WTC11 (cell line): ENCODE data around the gene SMIM12. TPM values are rescaled to one million over a fixed set of nuclear protein-coding genes. Genes with fewer than 3 reads are reported as not detected.

Experiments
- ATAC-seq: fragments of 200-7000 bp; cut with Tn5 transposase; 2 replicates; pipeline ENCODE4 v1.10.0; 2021; ENCODE audit warnings: mild to moderate bottlenecking, moderate library complexity
- CTCF ChIA-PET: fragments of 300-600 bp; sonication (Branson Sonifier 250); formaldehyde crosslinking; loops from one replicate; lab custom pipeline; 2021; ENCODE audit warnings: antibody characterized with exemption; lab: Charles Lee
- POLR2A ChIA-PET: fragments of 350-600 bp; sonication (Branson Sonifier 250); formaldehyde crosslinking; loops from one replicate; lab custom pipeline; 2021; ENCODE audit warnings: antibody characterized with exemption; lab: Charles Lee
- DNase-seq: peaks from one replicate; pipeline ENCODE4 v3.0.0; 2021; ENCODE audit warnings: low spot score
- H3K27ac Mint-ChIP-seq: 2 replicates; pipeline ENCODE4 v1.8.0; 2021; ENCODE audit warnings: mixed read lengths
- H3K27me3 Mint-ChIP-seq: 2 replicates; pipeline ENCODE4 v1.8.0; 2021; ENCODE audit warnings: low read depth, mild to moderate bottlenecking, moderate library complexity, mixed read lengths
- H3K36me3 Mint-ChIP-seq: 2 replicates; pipeline ENCODE4 v1.8.0; 2021; ENCODE audit warnings: mixed read lengths
- H3K4me1 Mint-ChIP-seq: 2 replicates; pipeline ENCODE4 v1.8.0; 2022; ENCODE audit warnings: mixed read lengths
- H3K4me3 Mint-ChIP-seq: 2 replicates; pipeline ENCODE4 v1.8.0; 2021; ENCODE audit warnings: mild to moderate bottlenecking, moderate library complexity, mixed read lengths
- H3K9me3 Mint-ChIP-seq: 2 replicates; pipeline ENCODE4 v1.8.0; 2021; ENCODE audit warnings: mixed read lengths
- FOXK1 ChIP-seq: sonication (generic); formaldehyde crosslinking; IDR thresholded peaks from 2 replicates; pipeline ENCODE4 v1.8.0; 2022; ENCODE audit warnings: mild to moderate bottlenecking, moderate library complexity, missing genetic modification reagents
- GRHL2 ChIP-seq: fragments of 250-450 bp; sonication (Bioruptor Pico); IDR thresholded peaks from 2 replicates; pipeline ENCODE4 v1.8.0; 2022; ENCODE audit warnings: mild to moderate bottlenecking, moderate library complexity; ENCODE audit not compliant: insufficient replicate concordance, severe bottlenecking
- MXD4 ChIP-seq: fragments of 250-450 bp; sonication (Bioruptor Pico); IDR thresholded peaks from 2 replicates; pipeline ENCODE4 v1.8.0; 2021; ENCODE audit warnings: mild to moderate bottlenecking, moderate library complexity, borderline replicate concordance
- PRRX2 ChIP-seq: fragments of 250-450 bp; sonication (Bioruptor Pico); IDR thresholded peaks from 2 replicates; pipeline ENCODE4 v1.8.0; 2021; ENCODE audit warnings: mild to moderate bottlenecking
- RELA ChIP-seq: sonication (generic); formaldehyde crosslinking; IDR thresholded peaks from 2 replicates; pipeline ENCODE4 v1.8.1; 2022; ENCODE audit warnings: missing genetic modification reagents, mild to moderate bottlenecking, borderline replicate concordance
- SOX15 ChIP-seq: fragments of 250-450 bp; sonication (Bioruptor Pico); IDR thresholded peaks from 2 replicates; pipeline ENCODE4 v1.9.0; 2021; ENCODE audit warnings: mild to moderate bottlenecking
- TEAD4 ChIP-seq: sonication (generic); formaldehyde crosslinking; IDR thresholded peaks from 2 replicates; pipeline ENCODE4 v1.8.0; 2022; ENCODE audit warnings: mild to moderate bottlenecking, missing genetic modification reagents
- TP53 ChIP-seq: sonication (generic); formaldehyde crosslinking; IDR thresholded peaks from 2 replicates; pipeline ENCODE4 v1.8.1; 2023; ENCODE audit warnings: mild to moderate bottlenecking, missing genetic modification reagents
- ZNF121 ChIP-seq: sonication (generic); formaldehyde crosslinking; IDR thresholded peaks from 2 replicates; pipeline ENCODE4 v1.8.0; 2023; ENCODE audit warnings: missing genetic modification reagents
- ZNF219 ChIP-seq: sonication (generic); formaldehyde crosslinking; IDR thresholded peaks from 2 replicates; pipeline ENCODE4 v1.8.0; 2023; ENCODE audit warnings: missing genetic modification reagents, mild to moderate bottlenecking, borderline replicate concordance
- ZNF232 ChIP-seq: sonication (generic); formaldehyde crosslinking; IDR thresholded peaks from 2 replicates; pipeline ENCODE4 v1.8.0; 2022; ENCODE audit warnings: mild to moderate bottlenecking, missing genetic modification reagents
- ZNF263 ChIP-seq: sonication (generic); formaldehyde crosslinking; IDR thresholded peaks from 2 replicates; pipeline ENCODE4 v1.8.1; 2022; ENCODE audit warnings: low read depth, mild to moderate bottlenecking, moderate library complexity, missing genetic modification reagents
- total RNA-seq: library from RNA; stranded (reverse); gene quantifications from 3 replicates; pipeline ENCODE4 v1.2.3, GENCODE V29; 2021
- TF ChIP-seq, protein P1 (sequence below): fragments of 250-450 bp; sonication (Bioruptor Pico); IDR thresholded peaks from 2 replicates; pipeline ENCODE4 v2.1.2; 2022; ENCODE audit warnings: mild to moderate bottlenecking, moderate library complexity
- TF ChIP-seq, protein P2 (sequence below): sonication (generic); formaldehyde crosslinking; IDR thresholded peaks from 2 replicates; pipeline ENCODE4 v1.8.1; 2022; ENCODE audit warnings: mild to moderate bottlenecking, missing genetic modification reagents, moderate library complexity, borderline replicate concordance
- TF ChIP-seq, protein P3 (sequence below): sonication (generic); formaldehyde crosslinking; IDR thresholded peaks from 2 replicates; pipeline ENCODE4 v1.8.0; 2022; ENCODE audit warnings: missing genetic modification reagents
- TF ChIP-seq, protein P4 (sequence below): fragments of 250-450 bp; sonication (Bioruptor Pico); IDR thresholded peaks from 2 replicates; pipeline ENCODE4 v1.9.0; 2021; ENCODE audit warnings: mild to moderate bottlenecking
- TF ChIP-seq, protein P5 (sequence below): sonication (generic); formaldehyde crosslinking; IDR thresholded peaks from 2 replicates; pipeline ENCODE4 v1.8.1; 2022; ENCODE audit warnings: low read depth, mild to moderate bottlenecking, moderate library complexity, missing genetic modification reagents, borderline replicate concordance
- TF ChIP-seq, protein P6 (sequence below): sonication (generic); formaldehyde crosslinking; IDR thresholded peaks from 2 replicates; pipeline ENCODE4 v1.8.0; 2022; ENCODE audit warnings: mild to moderate bottlenecking, missing genetic modification reagents

The SMIM12 gene
- total RNA-seq, 1 experiment from 2014 or later = 34.6 TPM

DNA sequence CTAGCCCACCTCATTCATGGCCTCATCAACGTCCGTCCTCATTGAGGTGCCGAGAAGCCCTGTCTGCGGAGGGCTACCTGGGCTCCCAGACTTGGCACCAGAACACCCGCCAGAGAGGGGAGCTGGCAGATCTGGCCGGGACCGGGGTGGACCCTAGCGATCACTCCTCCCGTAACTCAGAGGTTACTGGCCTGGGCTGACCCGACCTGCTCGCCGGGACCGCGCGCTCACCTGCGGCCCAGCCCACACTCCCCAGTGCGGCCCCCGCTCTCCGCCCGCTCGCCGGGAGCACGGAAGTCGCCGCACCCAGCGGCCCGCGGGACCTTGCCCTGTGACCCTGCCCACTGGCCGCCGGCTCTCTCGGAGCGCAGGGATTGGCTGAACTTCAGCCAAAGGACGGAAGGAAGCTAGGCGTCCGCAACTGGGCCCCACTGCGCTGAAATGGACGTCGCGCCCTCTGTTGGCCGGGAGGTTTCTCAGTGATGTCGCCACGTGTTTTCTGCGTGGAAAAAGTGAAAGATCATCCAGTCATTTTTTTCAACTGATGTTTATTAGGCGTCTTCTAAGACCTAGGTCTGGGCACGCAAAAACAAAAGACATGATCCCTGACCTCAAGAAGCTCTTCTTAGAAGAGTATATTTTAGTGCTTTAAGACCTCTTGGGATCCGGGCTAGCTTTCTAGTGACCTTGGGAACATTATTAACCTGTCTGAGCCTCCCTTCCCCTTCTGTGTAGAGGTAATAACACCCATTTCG is at the start of gene SMIM12 (continued):
- TF ChIP-seq ZNF232 (CRISPR knock-in tag) (no peak), ZNF263 (CRISPR knock-in tag) (no peak), TP53 (CRISPR knock-in tag) (no peak), GRHL2 (CRISPR knock-in tag) (no peak), SOX15 (CRISPR knock-in tag) (no peak), PRRX2 (no peak), TEAD4 (no peak), MXD4 (CRISPR knock-in tag) (no peak), ZNF121 (CRISPR knock-in tag) (no peak), RELA (CRISPR knock-in tag) (0 out of 2 replicates have a peak, but pooled peaks have one; percentile 43)
- TF ChIP-seq, protein P1, sequence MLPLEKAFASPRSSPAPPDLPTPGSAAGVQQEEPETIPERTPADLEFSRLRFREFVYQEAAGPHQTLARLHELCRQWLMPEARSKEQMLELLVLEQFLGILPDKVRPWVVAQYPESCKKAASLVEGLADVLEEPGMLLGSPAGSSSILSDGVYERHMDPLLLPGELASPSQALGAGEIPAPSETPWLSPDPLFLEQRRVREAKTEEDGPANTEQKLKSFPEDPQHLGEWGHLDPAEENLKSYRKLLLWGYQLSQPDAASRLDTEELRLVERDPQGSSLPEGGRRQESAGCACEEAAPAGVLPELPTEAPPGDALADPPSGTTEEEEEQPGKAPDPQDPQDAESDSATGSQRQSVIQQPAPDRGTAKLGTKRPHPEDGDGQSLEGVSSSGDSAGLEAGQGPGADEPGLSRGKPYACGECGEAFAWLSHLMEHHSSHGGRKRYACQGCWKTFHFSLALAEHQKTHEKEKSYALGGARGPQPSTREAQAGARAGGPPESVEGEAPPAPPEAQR (CRISPR knock-in tag) = no peak
- TF ChIP-seq, protein P2, sequence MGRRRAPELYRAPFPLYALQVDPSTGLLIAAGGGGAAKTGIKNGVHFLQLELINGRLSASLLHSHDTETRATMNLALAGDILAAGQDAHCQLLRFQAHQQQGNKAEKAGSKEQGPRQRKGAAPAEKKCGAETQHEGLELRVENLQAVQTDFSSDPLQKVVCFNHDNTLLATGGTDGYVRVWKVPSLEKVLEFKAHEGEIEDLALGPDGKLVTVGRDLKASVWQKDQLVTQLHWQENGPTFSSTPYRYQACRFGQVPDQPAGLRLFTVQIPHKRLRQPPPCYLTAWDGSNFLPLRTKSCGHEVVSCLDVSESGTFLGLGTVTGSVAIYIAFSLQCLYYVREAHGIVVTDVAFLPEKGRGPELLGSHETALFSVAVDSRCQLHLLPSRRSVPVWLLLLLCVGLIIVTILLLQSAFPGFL (CRISPR knock-in tag) = 0 out of 2 replicates have a peak, but pooled peaks have one; percentile 13
- TF ChIP-seq, protein P3, sequence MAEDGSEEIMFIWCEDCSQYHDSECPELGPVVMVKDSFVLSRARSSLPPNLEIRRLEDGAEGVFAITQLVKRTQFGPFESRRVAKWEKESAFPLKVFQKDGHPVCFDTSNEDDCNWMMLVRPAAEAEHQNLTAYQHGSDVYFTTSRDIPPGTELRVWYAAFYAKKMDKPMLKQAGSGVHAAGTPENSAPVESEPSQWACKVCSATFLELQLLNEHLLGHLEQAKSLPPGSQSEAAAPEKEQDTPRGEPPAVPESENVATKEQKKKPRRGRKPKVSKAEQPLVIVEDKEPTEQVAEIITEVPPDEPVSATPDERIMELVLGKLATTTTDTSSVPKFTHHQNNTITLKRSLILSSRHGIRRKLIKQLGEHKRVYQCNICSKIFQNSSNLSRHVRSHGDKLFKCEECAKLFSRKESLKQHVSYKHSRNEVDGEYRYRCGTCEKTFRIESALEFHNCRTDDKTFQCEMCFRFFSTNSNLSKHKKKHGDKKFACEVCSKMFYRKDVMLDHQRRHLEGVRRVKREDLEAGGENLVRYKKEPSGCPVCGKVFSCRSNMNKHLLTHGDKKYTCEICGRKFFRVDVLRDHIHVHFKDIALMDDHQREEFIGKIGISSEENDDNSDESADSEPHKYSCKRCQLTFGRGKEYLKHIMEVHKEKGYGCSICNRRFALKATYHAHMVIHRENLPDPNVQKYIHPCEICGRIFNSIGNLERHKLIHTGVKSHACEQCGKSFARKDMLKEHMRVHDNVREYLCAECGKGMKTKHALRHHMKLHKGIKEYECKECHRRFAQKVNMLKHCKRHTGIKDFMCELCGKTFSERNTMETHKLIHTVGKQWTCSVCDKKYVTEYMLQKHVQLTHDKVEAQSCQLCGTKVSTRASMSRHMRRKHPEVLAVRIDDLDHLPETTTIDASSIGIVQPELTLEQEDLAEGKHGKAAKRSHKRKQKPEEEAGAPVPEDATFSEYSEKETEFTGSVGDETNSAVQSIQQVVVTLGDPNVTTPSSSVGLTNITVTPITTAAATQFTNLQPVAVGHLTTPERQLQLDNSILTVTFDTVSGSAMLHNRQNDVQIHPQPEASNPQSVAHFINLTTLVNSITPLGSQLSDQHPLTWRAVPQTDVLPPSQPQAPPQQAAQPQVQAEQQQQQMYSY (CRISPR knock-in tag) = no peak
- TF ChIP-seq, protein P4, sequence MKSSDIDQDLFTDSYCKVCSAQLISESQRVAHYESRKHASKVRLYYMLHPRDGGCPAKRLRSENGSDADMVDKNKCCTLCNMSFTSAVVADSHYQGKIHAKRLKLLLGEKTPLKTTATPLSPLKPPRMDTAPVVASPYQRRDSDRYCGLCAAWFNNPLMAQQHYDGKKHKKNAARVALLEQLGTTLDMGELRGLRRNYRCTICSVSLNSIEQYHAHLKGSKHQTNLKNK = no peak
- TF ChIP-seq, protein P5, sequence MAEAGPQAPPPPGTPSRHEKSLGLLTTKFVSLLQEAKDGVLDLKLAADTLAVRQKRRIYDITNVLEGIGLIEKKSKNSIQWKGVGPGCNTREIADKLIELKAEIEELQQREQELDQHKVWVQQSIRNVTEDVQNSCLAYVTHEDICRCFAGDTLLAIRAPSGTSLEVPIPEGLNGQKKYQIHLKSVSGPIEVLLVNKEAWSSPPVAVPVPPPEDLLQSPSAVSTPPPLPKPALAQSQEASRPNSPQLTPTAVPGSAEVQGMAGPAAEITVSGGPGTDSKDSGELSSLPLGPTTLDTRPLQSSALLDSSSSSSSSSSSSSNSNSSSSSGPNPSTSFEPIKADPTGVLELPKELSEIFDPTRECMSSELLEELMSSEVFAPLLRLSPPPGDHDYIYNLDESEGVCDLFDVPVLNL (CRISPR knock-in tag) = no peak; the same call in 1 of the 2 replicates

DNA sequence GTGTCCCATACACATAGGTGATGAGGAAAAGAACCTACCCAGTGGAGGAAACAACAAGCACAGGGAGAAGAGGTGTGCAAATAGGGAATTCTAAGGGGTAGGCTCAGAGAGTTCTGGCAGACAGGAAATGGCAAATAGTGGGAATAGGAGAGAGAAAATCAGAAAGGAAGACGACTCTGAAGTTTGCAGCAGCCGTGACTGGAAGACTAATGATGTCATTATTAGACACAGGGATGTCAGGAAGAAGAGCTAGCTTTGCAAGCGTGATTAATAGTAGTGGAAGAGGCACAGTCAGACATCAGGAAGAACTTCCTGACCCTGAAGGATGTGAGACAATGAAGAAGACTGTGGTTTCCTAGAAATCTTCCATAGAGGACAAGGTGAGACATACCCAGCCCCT is 48.8 kb upstream of the SMIM12 start:
- peaks cover 4% of the 10 kb centered on the region for H3K27me3 Mint-ChIP-seq
- no peaks in the 10 kb centered on the region for H3K4me1 Mint-ChIP-seq
- TF ChIP-seq, protein P6, sequence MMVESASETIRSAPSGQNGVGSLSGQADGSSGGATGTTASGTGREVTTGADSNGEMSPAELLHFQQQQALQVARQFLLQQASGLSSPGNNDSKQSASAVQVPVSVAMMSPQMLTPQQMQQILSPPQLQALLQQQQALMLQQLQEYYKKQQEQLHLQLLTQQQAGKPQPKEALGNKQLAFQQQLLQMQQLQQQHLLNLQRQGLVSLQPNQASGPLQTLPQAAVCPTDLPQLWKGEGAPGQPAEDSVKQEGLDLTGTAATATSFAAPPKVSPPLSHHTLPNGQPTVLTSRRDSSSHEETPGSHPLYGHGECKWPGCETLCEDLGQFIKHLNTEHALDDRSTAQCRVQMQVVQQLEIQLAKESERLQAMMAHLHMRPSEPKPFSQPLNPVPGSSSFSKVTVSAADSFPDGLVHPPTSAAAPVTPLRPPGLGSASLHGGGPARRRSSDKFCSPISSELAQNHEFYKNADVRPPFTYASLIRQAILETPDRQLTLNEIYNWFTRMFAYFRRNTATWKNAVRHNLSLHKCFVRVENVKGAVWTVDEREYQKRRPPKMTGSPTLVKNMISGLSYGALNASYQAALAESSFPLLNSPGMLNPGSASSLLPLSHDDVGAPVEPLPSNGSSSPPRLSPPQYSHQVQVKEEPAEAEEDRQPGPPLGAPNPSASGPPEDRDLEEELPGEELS (CRISPR knock-in tag) = no peak
- TF ChIP-seq FOXK1 (CRISPR knock-in tag) (no peak), ZNF219 (CRISPR knock-in tag) (no peak)
- ChIA-PET CTCF (no interaction called here), POLR2A (no interaction called here)
- no peaks in the 10 kb centered on the region for H3K36me3 Mint-ChIP-seq
- H3K4me3 Mint-ChIP-seq = no peak overlapping the region
- DNase-seq = no peak
- H3K9me3 Mint-ChIP-seq = no peaks in the 10 kb centered on the region
- ATAC-seq = no peak
- no peak overlapping the region for H3K27ac Mint-ChIP-seq
